ENCODE measurements around the gene DHRS13. TPM values are rescaled to one million over a fixed set of nuclear protein-coding genes. Genes with fewer than 3 reads are reported as not detected.

Gene DHRS13
- total and polyA plus RNA-seq, 4 donors = 5.0 to 91.6 (median 11.0) TPM

DNA sequence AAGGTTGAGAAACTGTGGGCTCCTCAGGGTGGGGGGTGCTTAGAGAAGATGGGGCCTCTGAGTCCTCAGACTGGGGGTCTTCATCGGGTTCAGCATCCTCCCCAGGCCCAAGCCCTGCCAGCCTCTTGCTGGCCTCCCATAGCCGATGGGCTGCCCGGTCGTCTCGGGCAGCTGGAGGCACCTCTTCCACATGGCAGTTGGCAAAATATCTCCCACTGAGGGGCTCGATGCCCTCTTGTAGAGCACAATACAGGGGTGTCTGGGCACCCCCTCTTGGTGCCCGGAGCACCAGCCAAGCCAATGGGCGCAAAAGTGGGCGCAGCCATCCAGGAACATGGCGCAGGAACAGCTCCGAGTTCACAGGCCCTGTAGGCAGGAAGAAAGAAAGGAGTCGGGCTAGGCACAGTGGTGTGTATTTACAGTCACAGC lies 4.3 kb downstream of the DHRS13 start:
- Histone ChIP-seq H3K36me3 (ENCODE audit: control insufficient read depth in 4 of 4, insufficient read depth in 3 of 4, low read depth in 1 of 4, low read length in 3 of 4) (peaks cover 0 to 3% (median 0%) of the 10 kb centered on the region in 4 donors), H3K4me3 (ENCODE audit: low read depth in 1 of 3, low read length in 3 of 3) (no peak overlapping the region), H3K9me3 (ENCODE audit: control insufficient read depth in 4 of 4, low read length in 3 of 4) (no peaks in the 10 kb centered on the region), H3K4me1 (ENCODE audit: control insufficient read depth in 4 of 4, insufficient read depth in 4 of 4, low read length in 3 of 4) (peaks cover 17 to 37% (median 24%) of the 10 kb centered on the region in 4 donors), H3K9ac (ENCODE audit: low read depth in 1 of 2, low read length in 2 of 2) (no peak overlapping the region), H3K27me3 (ENCODE audit: control insufficient read depth in 4 of 4, insufficient read depth in 4 of 4, low read length in 3 of 4) (no peaks in the 10 kb centered on the region), H3K27ac (ENCODE audit: low read depth in 1 of 2, low read length in 2 of 2) (no peak overlapping the region)
- TF ChIP-seq HNF4A (conservative IDR thresholded peaks at IDR 0.05) (no peak), GABPA (IDR thresholded peaks at IDR 0.05 in 1 of 2, conservative IDR thresholded peaks at IDR 0.05 in 1 of 2) (no peak), JUND (IDR thresholded peaks at IDR 0.05) (no peak), HNF4G (IDR thresholded peaks at IDR 0.05) (no peak), TAF1 (conservative IDR thresholded peaks at IDR 0.05) (no peak), SP1 (IDR thresholded peaks at IDR 0.05) (no peak), RAD21 (IDR thresholded peaks at IDR 0.05) (no peak)
- TF ChIP-seq, protein P1, sequence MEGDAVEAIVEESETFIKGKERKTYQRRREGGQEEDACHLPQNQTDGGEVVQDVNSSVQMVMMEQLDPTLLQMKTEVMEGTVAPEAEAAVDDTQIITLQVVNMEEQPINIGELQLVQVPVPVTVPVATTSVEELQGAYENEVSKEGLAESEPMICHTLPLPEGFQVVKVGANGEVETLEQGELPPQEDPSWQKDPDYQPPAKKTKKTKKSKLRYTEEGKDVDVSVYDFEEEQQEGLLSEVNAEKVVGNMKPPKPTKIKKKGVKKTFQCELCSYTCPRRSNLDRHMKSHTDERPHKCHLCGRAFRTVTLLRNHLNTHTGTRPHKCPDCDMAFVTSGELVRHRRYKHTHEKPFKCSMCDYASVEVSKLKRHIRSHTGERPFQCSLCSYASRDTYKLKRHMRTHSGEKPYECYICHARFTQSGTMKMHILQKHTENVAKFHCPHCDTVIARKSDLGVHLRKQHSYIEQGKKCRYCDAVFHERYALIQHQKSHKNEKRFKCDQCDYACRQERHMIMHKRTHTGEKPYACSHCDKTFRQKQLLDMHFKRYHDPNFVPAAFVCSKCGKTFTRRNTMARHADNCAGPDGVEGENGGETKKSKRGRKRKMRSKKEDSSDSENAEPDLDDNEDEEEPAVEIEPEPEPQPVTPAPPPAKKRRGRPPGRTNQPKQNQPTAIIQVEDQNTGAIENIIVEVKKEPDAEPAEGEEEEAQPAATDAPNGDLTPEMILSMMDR (IDR thresholded peaks at IDR 0.05; ENCODE audit: low read depth, low read length, missing input control) = no peak
- TF ChIP-seq, protein P2, sequence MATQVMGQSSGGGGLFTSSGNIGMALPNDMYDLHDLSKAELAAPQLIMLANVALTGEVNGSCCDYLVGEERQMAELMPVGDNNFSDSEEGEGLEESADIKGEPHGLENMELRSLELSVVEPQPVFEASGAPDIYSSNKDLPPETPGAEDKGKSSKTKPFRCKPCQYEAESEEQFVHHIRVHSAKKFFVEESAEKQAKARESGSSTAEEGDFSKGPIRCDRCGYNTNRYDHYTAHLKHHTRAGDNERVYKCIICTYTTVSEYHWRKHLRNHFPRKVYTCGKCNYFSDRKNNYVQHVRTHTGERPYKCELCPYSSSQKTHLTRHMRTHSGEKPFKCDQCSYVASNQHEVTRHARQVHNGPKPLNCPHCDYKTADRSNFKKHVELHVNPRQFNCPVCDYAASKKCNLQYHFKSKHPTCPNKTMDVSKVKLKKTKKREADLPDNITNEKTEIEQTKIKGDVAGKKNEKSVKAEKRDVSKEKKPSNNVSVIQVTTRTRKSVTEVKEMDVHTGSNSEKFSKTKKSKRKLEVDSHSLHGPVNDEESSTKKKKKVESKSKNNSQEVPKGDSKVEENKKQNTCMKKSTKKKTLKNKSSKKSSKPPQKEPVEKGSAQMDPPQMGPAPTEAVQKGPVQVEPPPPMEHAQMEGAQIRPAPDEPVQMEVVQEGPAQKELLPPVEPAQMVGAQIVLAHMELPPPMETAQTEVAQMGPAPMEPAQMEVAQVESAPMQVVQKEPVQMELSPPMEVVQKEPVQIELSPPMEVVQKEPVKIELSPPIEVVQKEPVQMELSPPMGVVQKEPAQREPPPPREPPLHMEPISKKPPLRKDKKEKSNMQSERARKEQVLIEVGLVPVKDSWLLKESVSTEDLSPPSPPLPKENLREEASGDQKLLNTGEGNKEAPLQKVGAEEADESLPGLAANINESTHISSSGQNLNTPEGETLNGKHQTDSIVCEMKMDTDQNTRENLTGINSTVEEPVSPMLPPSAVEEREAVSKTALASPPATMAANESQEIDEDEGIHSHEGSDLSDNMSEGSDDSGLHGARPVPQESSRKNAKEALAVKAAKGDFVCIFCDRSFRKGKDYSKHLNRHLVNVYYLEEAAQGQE (IDR thresholded peaks at IDR 0.05) = no peak
- WGBS = 91% methylated on average over 12 of the region's 12 CpGs
- no peak for DNase-seq (ENCODE audit: low spot score)

DNA sequence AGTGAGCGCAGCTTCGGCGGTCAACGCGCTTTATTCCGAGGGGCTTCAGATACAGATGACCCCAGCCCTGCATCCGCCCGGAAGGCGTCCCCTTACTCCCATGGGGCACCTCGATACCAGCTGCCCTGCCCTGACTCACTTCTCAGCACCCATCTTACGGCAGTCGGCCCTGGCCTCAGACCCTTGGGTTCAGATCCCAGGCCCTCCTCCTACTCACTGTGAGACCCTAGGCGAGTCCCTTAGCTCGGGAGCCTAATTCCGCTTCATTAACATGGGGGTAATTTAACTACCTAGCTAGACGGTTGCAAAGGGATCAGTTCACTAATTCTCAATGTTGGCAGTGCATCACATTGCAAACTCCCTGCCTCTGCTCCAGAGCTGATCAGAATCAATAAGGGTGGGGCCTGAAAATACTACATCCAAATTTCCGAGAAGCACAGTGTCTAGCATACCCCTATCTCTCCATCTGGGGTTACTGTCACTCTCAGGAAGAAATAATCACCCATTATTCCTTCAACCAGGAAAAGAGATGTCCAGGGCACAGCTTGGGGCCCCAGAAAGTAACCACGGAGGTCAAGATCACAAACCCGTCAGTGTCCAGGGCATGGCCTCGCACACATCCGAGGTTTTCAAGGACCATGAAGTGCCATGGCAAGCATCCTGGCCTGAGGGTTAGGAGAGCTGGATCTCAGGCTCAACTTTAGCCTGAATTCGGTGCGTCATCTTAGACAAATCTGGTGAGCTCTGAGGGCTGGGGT lies 4.9 kb downstream of the DHRS13 start:
- DNase-seq (ENCODE audit: low spot score) = no peak
- peak overlapping the region; percentile 89 to 99 for H3K27ac ChIP-seq (ENCODE audit: low read depth in 1 of 2, low read length in 2 of 2)
- no peaks in the 10 kb centered on the region for H3K9me3 ChIP-seq (ENCODE audit: control insufficient read depth in 4 of 4, low read length in 3 of 4)
- 24% methylated on average over 23 of the region's 23 CpGs for WGBS
- H3K9ac ChIP-seq (ENCODE audit: low read depth in 1 of 2, low read length in 2 of 2) = peak overlapping the region; percentile 53 to 67
- peaks cover 20 to 34% (median 24%) of the 10 kb centered on the region in 4 donors for H3K4me1 ChIP-seq (ENCODE audit: control insufficient read depth in 4 of 4, insufficient read depth in 4 of 4, low read length in 3 of 4)
- H3K4me3 ChIP-seq (ENCODE audit: low read depth in 1 of 3, low read length in 3 of 3) = peak overlapping the region; percentile 88 to 90 (median 90)
- peaks cover 0 to 5% (median 0%) of the 10 kb centered on the region in 4 donors for H3K36me3 ChIP-seq (ENCODE audit: control insufficient read depth in 4 of 4, insufficient read depth in 3 of 4, low read depth in 1 of 4, low read length in 3 of 4)
- H3K27me3 ChIP-seq (ENCODE audit: control insufficient read depth in 4 of 4, insufficient read depth in 4 of 4, low read length in 3 of 4) = no peaks in the 10 kb centered on the region
- TF ChIP-seq NR2F2 (IDR thresholded peaks at IDR 0.05) (no peak), FOXA1 (IDR thresholded peaks at IDR 0.05) (no peak), HNF4A (conservative IDR thresholded peaks at IDR 0.05) (no peak), RAD21 (IDR thresholded peaks at IDR 0.05) (no peak), RXRA (IDR thresholded peaks at IDR 0.05) (no peak), JUND (IDR thresholded peaks at IDR 0.05) (no peak), TAF1 (conservative IDR thresholded peaks at IDR 0.05) (no peak), GABPA (IDR thresholded peaks at IDR 0.05 in 1 of 2, conservative IDR thresholded peaks at IDR 0.05 in 1 of 2) (no peak), EGR1 (IDR thresholded peaks at IDR 0.05; ENCODE audit: low read depth in 2 of 2) (no peak)
- TF ChIP-seq, protein P3, sequence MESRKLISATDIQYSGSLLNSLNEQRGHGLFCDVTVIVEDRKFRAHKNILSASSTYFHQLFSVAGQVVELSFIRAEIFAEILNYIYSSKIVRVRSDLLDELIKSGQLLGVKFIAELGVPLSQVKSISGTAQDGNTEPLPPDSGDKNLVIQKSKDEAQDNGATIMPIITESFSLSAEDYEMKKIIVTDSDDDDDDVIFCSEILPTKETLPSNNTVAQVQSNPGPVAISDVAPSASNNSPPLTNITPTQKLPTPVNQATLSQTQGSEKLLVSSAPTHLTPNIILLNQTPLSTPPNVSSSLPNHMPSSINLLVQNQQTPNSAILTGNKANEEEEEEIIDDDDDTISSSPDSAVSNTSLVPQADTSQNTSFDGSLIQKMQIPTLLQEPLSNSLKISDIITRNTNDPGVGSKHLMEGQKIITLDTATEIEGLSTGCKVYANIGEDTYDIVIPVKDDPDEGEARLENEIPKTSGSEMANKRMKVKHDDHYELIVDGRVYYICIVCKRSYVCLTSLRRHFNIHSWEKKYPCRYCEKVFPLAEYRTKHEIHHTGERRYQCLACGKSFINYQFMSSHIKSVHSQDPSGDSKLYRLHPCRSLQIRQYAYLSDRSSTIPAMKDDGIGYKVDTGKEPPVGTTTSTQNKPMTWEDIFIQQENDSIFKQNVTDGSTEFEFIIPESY (IDR thresholded peaks at IDR 0.05) = no peak
- TF ChIP-seq, protein P4, sequence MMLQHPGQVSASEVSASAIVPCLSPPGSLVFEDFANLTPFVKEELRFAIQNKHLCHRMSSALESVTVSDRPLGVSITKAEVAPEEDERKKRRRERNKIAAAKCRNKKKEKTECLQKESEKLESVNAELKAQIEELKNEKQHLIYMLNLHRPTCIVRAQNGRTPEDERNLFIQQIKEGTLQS (IDR thresholded peaks at IDR 0.05) = no peak
- TF ChIP-seq, protein P5, sequence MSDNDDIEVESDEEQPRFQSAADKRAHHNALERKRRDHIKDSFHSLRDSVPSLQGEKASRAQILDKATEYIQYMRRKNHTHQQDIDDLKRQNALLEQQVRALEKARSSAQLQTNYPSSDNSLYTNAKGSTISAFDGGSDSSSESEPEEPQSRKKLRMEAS (IDR thresholded peaks at IDR 0.05) = no peak
- TF ChIP-seq, protein P1 (IDR thresholded peaks at IDR 0.05; ENCODE audit: low read depth, low read length, missing input control) = no peak
- TF ChIP-seq, protein P2 (IDR thresholded peaks at IDR 0.05) = no peak
